ENCODE measurements around the gene RPA1.

DNA sequence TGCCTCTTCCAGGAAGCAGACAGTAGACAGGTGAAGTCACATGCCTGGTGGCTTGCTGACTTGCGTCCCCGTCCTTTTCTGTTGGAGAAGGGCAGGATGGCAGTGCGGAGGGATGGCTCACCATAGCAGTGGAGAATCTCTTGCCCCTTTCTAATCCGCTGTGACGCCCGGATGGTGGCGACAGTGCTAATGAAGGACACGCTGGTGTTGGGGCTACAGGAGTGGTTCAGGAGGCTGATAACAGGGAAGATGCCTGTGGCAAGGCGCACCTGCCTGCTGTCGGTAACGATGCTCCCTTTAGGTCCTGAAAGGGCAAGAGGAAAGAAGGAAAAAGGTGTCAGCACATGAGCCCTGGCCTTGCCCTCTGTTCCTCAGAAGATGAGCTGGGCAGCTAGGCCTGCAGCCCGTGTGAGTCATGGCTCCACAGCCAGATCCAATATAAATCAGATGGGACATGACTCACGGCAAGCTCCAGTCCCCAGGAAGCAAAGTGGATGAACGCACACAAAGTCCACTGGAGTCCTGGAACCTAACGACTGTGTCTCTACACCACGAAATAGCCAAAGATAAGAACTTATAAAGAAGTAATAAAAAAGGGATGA, 42.4 kb upstream of the RPA1 start:
- TF ChIP-seq EZH2 (IDR thresholded peaks at IDR 0.05; ENCODE audit: borderline replicate concordance) (no peak), EZH2phosphoT487 (IDR thresholded peaks at IDR 0.05; ENCODE audit: low read depth, severe bottlenecking, unreplicated experiment) (no peak)
- TF ChIP-seq, protein P1, sequence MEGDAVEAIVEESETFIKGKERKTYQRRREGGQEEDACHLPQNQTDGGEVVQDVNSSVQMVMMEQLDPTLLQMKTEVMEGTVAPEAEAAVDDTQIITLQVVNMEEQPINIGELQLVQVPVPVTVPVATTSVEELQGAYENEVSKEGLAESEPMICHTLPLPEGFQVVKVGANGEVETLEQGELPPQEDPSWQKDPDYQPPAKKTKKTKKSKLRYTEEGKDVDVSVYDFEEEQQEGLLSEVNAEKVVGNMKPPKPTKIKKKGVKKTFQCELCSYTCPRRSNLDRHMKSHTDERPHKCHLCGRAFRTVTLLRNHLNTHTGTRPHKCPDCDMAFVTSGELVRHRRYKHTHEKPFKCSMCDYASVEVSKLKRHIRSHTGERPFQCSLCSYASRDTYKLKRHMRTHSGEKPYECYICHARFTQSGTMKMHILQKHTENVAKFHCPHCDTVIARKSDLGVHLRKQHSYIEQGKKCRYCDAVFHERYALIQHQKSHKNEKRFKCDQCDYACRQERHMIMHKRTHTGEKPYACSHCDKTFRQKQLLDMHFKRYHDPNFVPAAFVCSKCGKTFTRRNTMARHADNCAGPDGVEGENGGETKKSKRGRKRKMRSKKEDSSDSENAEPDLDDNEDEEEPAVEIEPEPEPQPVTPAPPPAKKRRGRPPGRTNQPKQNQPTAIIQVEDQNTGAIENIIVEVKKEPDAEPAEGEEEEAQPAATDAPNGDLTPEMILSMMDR (IDR thresholded peaks at IDR 0.05; ENCODE audit: poor library complexity): no peak
